Smooth muscle cell (in vitro differentiated cells): ENCODE results near the gene GTF2F2. TPM values are rescaled to one million over a fixed set of nuclear protein-coding genes. Genes with fewer than 3 reads are reported as not detected.
A peak's percentile ranks its signal among the peaks of the same experiment; 100 is the strongest.

Experiments
- DNase-seq: peaks from one replicate; lab custom pipeline; 2025; ENCODE audit not compliant: unreplicated experiment; lab: John Stamatoyannopoulos, UW
- H2AFZ ChIP-seq: fragments of 200-600 bp; sonication (generic); 2 replicates; pipeline ENCODE4 v1.6.0; 2016; ENCODE audit warnings: antibody characterized with exemption, low read depth, mild to moderate bottlenecking
- H3F3A ChIP-seq: fragments of 200-600 bp; sonication (generic); 2 replicates; pipeline ENCODE4 v1.6.0; 2017; ENCODE audit warnings: antibody characterized with exemption, low read depth
- H3K27ac ChIP-seq: fragments of 200-600 bp; sonication (generic); 2 replicates; pipeline ENCODE4 v1.5.1; 2016; ENCODE audit warnings: low read depth, mild to moderate bottlenecking
- H3K27me3 ChIP-seq: fragments of 200-600 bp; sonication (generic); 2 replicates; pipeline ENCODE4 v1.6.1; 2016; ENCODE audit warnings: low read depth, mild to moderate bottlenecking
- H3K36me3 ChIP-seq: fragments of 200-600 bp; sonication (generic); 2 replicates; pipeline ENCODE4 v1.5.1; 2016; ENCODE audit warnings: low read depth
- H3K4me1 ChIP-seq: fragments of 200-600 bp; sonication (generic); 2 replicates; pipeline ENCODE4 v1.5.1; 2016; ENCODE audit warnings: low read depth
- H3K4me2 ChIP-seq: fragments of 200-600 bp; sonication (generic); 2 replicates; pipeline ENCODE4 v1.6.0; 2016; ENCODE audit warnings: mild to moderate bottlenecking
- H3K4me3 ChIP-seq: fragments of 200-600 bp; sonication (generic); 2 replicates; pipeline ENCODE4 v1.5.1; 2016; ENCODE audit warnings: mild to moderate bottlenecking
- H3K79me2 ChIP-seq: fragments of 200-600 bp; sonication (generic); 2 replicates; pipeline ENCODE4 v1.6.0; 2016; ENCODE audit warnings: low read depth, mild to moderate bottlenecking
- H3K9ac ChIP-seq: fragments of 200-600 bp; sonication (generic); 2 replicates; pipeline ENCODE4 v1.6.0; 2016; ENCODE audit warnings: low read depth
- H3K9me3 ChIP-seq: fragments of 200-600 bp; sonication (generic); replicated peaks from 2 replicates; pipeline ENCODE4 v1.5.1; 2016; ENCODE audit warnings: low read depth
- H4K20me1 ChIP-seq: fragments of 200-600 bp; sonication (generic); 2 replicates; pipeline ENCODE4 v1.6.0; 2016; ENCODE audit warnings: low read depth
- CTCF ChIP-seq: fragments of 200-600 bp; sonication (generic); IDR thresholded peaks from 2 replicates; pipeline ENCODE4 v1.5.1; 2017; ENCODE audit warnings: borderline replicate concordance, mild to moderate bottlenecking, antibody characterized with exemption; ENCODE audit not compliant: insufficient read depth, poor library complexity, severe bottlenecking
- WGBS: methylation state at CpG from one replicate; pipeline ENCODE4 v1.1.7; 2016; ENCODE audit warnings: low lambda C conversion rate; 5-methylcytosine and 5-hydroxymethylcytosine counted together
- polyA plus RNA-seq: library from polyadenylated mRNA; unstranded; fragments of >200 nt; fragmentation: Nextera tagmentation; extraction: Ambion mirVana; gene quantifications from 2 replicates; pipeline ENCODE4 v1.2.1, GENCODE V29; 2016
- small RNA-seq: library from RNA; depleted of rRNA; stranded (forward); fragments of <200 nt; gene quantifications from one replicate; pipeline ENCODE3, GENCODE V24; 2014
- total RNA-seq: library from RNA; depleted of rRNA; stranded (reverse); fragments of >200 nt; gene quantifications from 2 replicates; pipeline ENCODE4 v1.2.3, GENCODE V29; 2014

The GTF2F2 gene
- total and polyA plus RNA-seq, 2 experiments from 2014 or later: 11.2 to 28.1 TPM

- DNase-seq: no peak
- H3K4me1 ChIP-seq: peaks cover 5% of the 10 kb centered on the region
- no peaks in the 10 kb centered on the region for H3K9me3 ChIP-seq
- H3K9ac ChIP-seq: no peak overlapping the region
- H3K36me3 ChIP-seq: peaks cover 10% of the 10 kb centered on the region
- 79% methylated on average over 2 of the region's 2 CpGs for WGBS
- H3K4me3 ChIP-seq: no peak overlapping the region
- TF ChIP-seq CTCF: no peak
- H4K20me1 ChIP-seq: peaks cover 51% of the 10 kb centered on the region
- H2AFZ ChIP-seq: no peak overlapping the region
- no peaks in the 10 kb centered on the region for H3K27me3 ChIP-seq
- peaks cover 69% of the 10 kb centered on the region for H3F3A ChIP-seq
- H3K27ac ChIP-seq: peak overlapping the region; percentile 84
- peaks cover 11% of the 10 kb centered on the region for H3K79me2 ChIP-seq
- H3K4me2 ChIP-seq: no peak overlapping the region
These were observed 211.9 kb downstream of the GTF2F2 start for GRCh38 chr13:45332036-45332830.

GRCh38 chr13:45332831-45333219 lies 212.5 kb downstream of the GTF2F2 start:
- Histone ChIP-seq H3K9me3 (no peaks in the 10 kb centered on the region), H2AFZ (no peak overlapping the region), H3K36me3 (peaks cover 16% of the 10 kb centered on the region), H3K9ac (no peak overlapping the region), H3K4me2 (no peak overlapping the region), H3F3A (peaks cover 74% of the 10 kb centered on the region), H3K27ac (peak overlapping the region; percentile 84), H3K79me2 (peaks cover 17% of the 10 kb centered on the region), H3K27me3 (no peaks in the 10 kb centered on the region), H3K4me1 (peaks cover 5% of the 10 kb centered on the region), H4K20me1 (peaks cover 57% of the 10 kb centered on the region), H3K4me3 (no peak overlapping the region)
- WGBS: 80% methylated on average over 3 of the region's 3 CpGs
- TF ChIP-seq CTCF: no peak
- no peak for DNase-seq

- Histone ChIP-seq H3K4me1 (peaks cover 10% of the 10 kb centered on the region), H3K9me3 (no peaks in the 10 kb centered on the region), H3K79me2 (peaks cover 23% of the 10 kb centered on the region), H3K4me2 (no peak overlapping the region), H2AFZ (no peak overlapping the region), H3K4me3 (no peak overlapping the region), H3K27ac (peak overlapping the region; percentile 84), H3K9ac (no peak overlapping the region), H3K27me3 (no peaks in the 10 kb centered on the region), H3F3A (peaks cover 79% of the 10 kb centered on the region), H4K20me1 (peaks cover 63% of the 10 kb centered on the region), H3K36me3 (peaks cover 21% of the 10 kb centered on the region)
- 76% methylated on average over 3 of the region's 3 CpGs for WGBS
- no peak for TF ChIP-seq CTCF
- no peak for DNase-seq
These were observed 213.1 kb downstream of the GTF2F2 start for GRCh38 chr13:45333251-45333976.

Small RNA genes lying within 50 kb of the gene (small RNA-seq; reads per million reads assigned to genes)
- gene AL138693.1 (0.16 reads per million), gene AL138963.2 (not detected)

Other genes with a start within 250 kb of the GTF2F2 start
- 3.8 and 4.2 TPM in 2 replicates for gene NUFIP1, start 131.0 kb upstream of the GTF2F2 start, total RNA-seq
- 4.5 and 5.2 TPM in 2 replicates for gene NUFIP1, start 131.0 kb upstream of the GTF2F2 start, polyA plus RNA-seq
- 23.1 and 28.4 TPM in 2 replicates for gene GPALPP1, start 131.0 kb upstream of the GTF2F2 start, total RNA-seq
- gene GPALPP1, start 131.0 kb upstream of the GTF2F2 start, polyA plus RNA-seq: 11.1 and 13.7 TPM in 2 replicates
- not detected in 2 replicates for gene KCTD4, start 80.5 kb downstream of the GTF2F2 start, total RNA-seq
- 0.46 TPM in 1 of 2 replicates, not detected in the other for gene KCTD4, start 80.5 kb downstream of the GTF2F2 start, polyA plus RNA-seq
- 3,918 and 4,267 TPM in 2 replicates for gene TPT1, start 220.7 kb downstream of the GTF2F2 start, total RNA-seq
- 1,031 and 1,102 TPM in 2 replicates for gene TPT1, start 220.7 kb downstream of the GTF2F2 start, polyA plus RNA-seq